K562 (cell line): ENCODE measurements around the gene SLC15A1. TPM values are rescaled to one million over a fixed set of nuclear protein-coding genes. Genes with fewer than 3 reads are reported as not detected.

Experiments
- ATAC-seq: fragments of 200-7000 bp; cut with Tn5 transposase; 3 replicates; pipeline ENCODE4 v1.9.1; 2020; ENCODE audit warnings: moderate library complexity
- BruUV-seq: library from RNA; stranded (reverse); fragments of 400-500 nt; replicated peaks from 2 replicates; lab custom pipeline; 2021; lab: Mats Ljungman, UMichigan
- CTCF ChIA-PET: fragments of 300-600 bp; formaldehyde crosslinking; extraction: SDS; loops from one replicate; lab custom pipeline; 2021; ENCODE audit warnings: low intra/inter-chr PET ratio; lab: Yijun Ruan, JAX
- POLR2A ChIA-PET: fragments of 300-600, 350-650 bp; sonication (Branson Sonifier 250); formaldehyde crosslinking; extraction: SDS; loops from one replicate; lab custom pipeline; 2021; ENCODE audit warnings: antibody characterized with exemption, inconsistent platforms; lab: Yijun Ruan, JAX
- DNase-seq, 4 experiments: peaks; one replicate each; pipeline versions ENCODE4 v3.0.0 to v3.0.0-alpha.2; 2011 to 2018; ENCODE audit warnings: low spot score in 3 of 4, mixed read lengths in 3 of 4; ENCODE audit errors: extremely low read depth in 1 of 4
- FAIRE-seq: peaks from 2 replicates; lab custom pipeline; 2011; peaks lifted over from hg19 to GRCh38; lab: Jason Lieb, UNC
- H2AFZ ChIP-seq: 2 replicates; pipeline ENCODE4 v1.6.0; 2011; ENCODE audit warnings: low read depth, low read length, control low read depth, inconsistent platforms
- H3K27ac ChIP-seq: fragments of 200-600 bp; 3 replicates; pipeline ENCODE4 v1.8.0; 2011; ENCODE audit warnings: low read depth, mild to moderate bottlenecking, control low read depth, inconsistent platforms, low read length, moderate library complexity, mixed read lengths; ENCODE audit errors: extremely low read depth
- H3K27me3 ChIP-seq, 2 experiments: fragments of 300-600 bp in 1 of 2; 2 replicates in 1 of 2; 3 replicates in 1 of 2; pipeline versions ENCODE4 v1.6.0 to v1.8.0; 2011; ENCODE audit warnings: inconsistent platforms in 2 of 2, low read length in 2 of 2, mild to moderate bottlenecking in 1 of 2, mixed read lengths in 1 of 2, moderate library complexity in 1 of 2; ENCODE audit not compliant: control insufficient read depth in 2 of 2, insufficient read depth in 2 of 2
- H3K36me3 ChIP-seq: fragments of 300-600 bp; 3 replicates; pipeline ENCODE4 v1.8.0; 2011; ENCODE audit warnings: mild to moderate bottlenecking, low read length, inconsistent platforms; ENCODE audit not compliant: control insufficient read depth, insufficient read depth
- H3K4me1 ChIP-seq, 2 experiments: fragments of 200-600 bp in 1 of 2; replicated peaks in 1 of 2; 2 replicates in 1 of 2; 3 replicates in 1 of 2; pipeline versions ENCODE4 v1.5.1 to v1.8.0; 2011; ENCODE audit warnings: inconsistent platforms in 2 of 2, low read length in 2 of 2, mild to moderate bottlenecking in 1 of 2, mixed read lengths in 1 of 2, moderate library complexity in 1 of 2; ENCODE audit not compliant: control insufficient read depth in 2 of 2, insufficient read depth in 2 of 2
- H3K4me2 ChIP-seq: 2 replicates; pipeline ENCODE4 v1.6.1; 2011; ENCODE audit warnings: low read length, control low read depth, inconsistent platforms, mixed read lengths; ENCODE audit not compliant: insufficient read depth
- H3K4me3 ChIP-seq: fragments of 200-600 bp; sonication (generic), shearing (Covaris generic); 2 replicates; pipeline ENCODE4 v1.5.1; 2016; ENCODE audit warnings: control low read depth, inconsistent platforms
- H3K79me2 ChIP-seq: fragments of 200-600 bp; 3 replicates; pipeline ENCODE4 v1.8.0; 2011; ENCODE audit warnings: low read length, inconsistent platforms; ENCODE audit not compliant: control insufficient read depth, insufficient read depth
- H3K9ac ChIP-seq, 2 experiments: 2 replicates each; pipeline versions ENCODE4 v1.6.0 to v1.6.1; 2011; ENCODE audit warnings: low read depth in 2 of 2, low read length in 2 of 2, control low read depth in 1 of 2, inconsistent platforms in 1 of 2, mild to moderate bottlenecking in 1 of 2, mixed read lengths in 1 of 2; ENCODE audit not compliant: insufficient read depth in 1 of 2
- H3K9me1 ChIP-seq: one replicate; pipeline ENCODE4 v1.6.0; 2011; ENCODE audit warnings: inconsistent platforms, mild to moderate bottlenecking, low read length, moderate library complexity; ENCODE audit not compliant: control insufficient read depth, insufficient read depth
- H3K9me3 ChIP-seq: replicated peaks from 2 replicates; pipeline ENCODE4 v1.5.1; 2011; ENCODE audit warnings: low read depth, low read length, inconsistent platforms; ENCODE audit not compliant: control insufficient read depth, insufficient read depth
- H4K20me1 ChIP-seq: replicated peaks from 2 replicates; pipeline ENCODE4 v1.6.1; 2011; ENCODE audit warnings: low read length, inconsistent platforms, mixed read lengths; ENCODE audit not compliant: control insufficient read depth, insufficient read depth
- CHD4 ChIP-seq: fragments of 200-600 bp; sonication (generic); IDR thresholded peaks from 3 replicates; pipeline ENCODE4 v1.6.1; 2012; ENCODE audit warnings: low read depth, mild to moderate bottlenecking, mixed read lengths, low read length, inconsistent platforms; ENCODE audit not compliant: insufficient read depth, insufficient replicate concordance, poor library complexity, severe bottlenecking
- ZNF121 ChIP-seq: sonication (generic); formaldehyde crosslinking; conservative IDR thresholded peaks from 2 replicates; pipeline ENCODE4 v1.8.0; 2022; ENCODE audit warnings: missing genetic modification reagents
- WGBS: fragments of 100-300 bp; shearing (Covaris generic); methylation state at CpG from one replicate; pipeline ENCODE4 v1.1.6; 2016; ENCODE audit warnings: low coverage, mixed read lengths; ENCODE audit not compliant: insufficient coverage; ENCODE audit errors: missing lambda C conversion rate; 5-methylcytosine and 5-hydroxymethylcytosine counted together
- in situ Hi-C: fragments of 300-500 bp; cut with MboI; formaldehyde crosslinking; loops from 4 replicates; pipeline ENCODE4 v1.15.0; 2018; ENCODE audit warnings: inconsistent platforms, mixed read lengths
- intact Hi-C: fragments of 100-400 bp; cut with micrococcal nuclease; formaldehyde crosslinking; loops from 2 replicates; pipeline ENCODE4 v1.14.2; 2022
- polyA plus RNA-seq, 8 experiments: library from polyadenylated mRNA; depleted of rRNA in 4 of 8; stranded (reverse) in 5 of 8; unstranded in 3 of 8; fragments of >200 nt; fragmentation: Nextera tagmentation in 2 of 8; fragmentation: Illumina TruSeq in 1 of 8; extraction: Ambion mirVana in 2 of 8; extraction: Trizol in 1 of 8; gene quantifications; 2 replicates each; pipeline versions ENCODE4 v1.2.1 to v1.2.3, GENCODE V29; 2011 to 2014; ENCODE audit warnings: inconsistent platforms in 1 of 8, missing spikeins in 1 of 8
- total RNA-seq, 7 experiments: library from RNA; depleted of rRNA in 6 of 7; stranded (reverse); fragments of >200 nt in 6 of 7; fragmentation: Illumina TruSeq in 2 of 7; extraction: Trizol in 2 of 7; gene quantifications; 2 replicates each; pipeline versions ENCODE4 v1.2.1 to v1.2.3, GENCODE V29; 2011 to 2021; ENCODE audit warnings: low replicate concordance in 1 of 7
- TF ChIP-seq, protein P1 (sequence below): fragments of 250-450 bp; sonication (Bioruptor Pico); IDR thresholded peaks from 2 replicates; pipeline ENCODE4 v1.5.1; 2021; ENCODE audit warnings: mild to moderate bottlenecking
- TF ChIP-seq, protein P2 (sequence below): fragments of 250-450 bp; sonication (Bioruptor Pico); IDR thresholded peaks from 2 replicates; pipeline ENCODE4 v1.8.0; 2022; ENCODE audit warnings: moderate library complexity, mild to moderate bottlenecking, inconsistent platforms

Gene SLC15A1
- total and polyA plus RNA-seq, 9 of the 15 experiments (the other 6 are each of a cell fraction or from before 2014, with no cell fraction given) = not detected

DNA sequence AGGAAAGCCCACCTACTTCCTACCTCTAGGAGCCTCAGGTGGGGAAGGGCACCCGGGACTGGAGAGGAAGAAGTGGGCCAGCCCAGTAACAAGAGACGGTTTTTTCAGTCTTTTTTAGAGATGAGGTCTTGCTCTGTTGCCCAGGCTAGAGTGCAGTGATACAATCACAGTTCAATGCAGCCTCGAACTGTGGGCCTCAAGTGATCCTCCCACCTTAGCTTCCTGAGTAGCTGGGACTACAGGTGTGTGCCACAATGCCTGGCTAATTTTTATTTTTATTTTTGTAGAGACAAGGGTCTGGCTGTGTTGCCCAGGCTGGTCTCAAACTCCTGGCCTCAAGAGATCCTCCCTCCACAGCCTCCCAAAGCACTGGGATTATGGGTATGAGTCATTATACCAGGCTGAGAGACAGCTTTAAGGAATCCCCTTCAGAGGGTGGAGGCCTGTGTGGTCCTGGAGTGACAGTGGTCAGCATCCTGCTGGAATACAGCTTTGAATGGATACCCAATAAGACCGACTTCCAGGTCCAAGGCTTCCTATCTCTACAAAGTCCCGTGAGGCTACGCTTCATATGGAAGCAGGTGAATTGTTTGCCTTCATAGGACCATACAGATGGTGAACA lies 63.0 kb downstream of the SLC15A1 start:
- no peak for ATAC-seq
- Histone ChIP-seq H3K9ac (no peak overlapping the region), H4K20me1 (no peaks in the 10 kb centered on the region), H3K36me3 (no peaks in the 10 kb centered on the region), H3K9me1 (no peaks in the 10 kb centered on the region), H3K4me1 (no peaks in the 10 kb centered on the region), H3K9me3 (no peaks in the 10 kb centered on the region), H3K27me3 (peaks cover 4 to 33% of the 10 kb centered on the region in 2 experiments; a peak in 4 of 5 replicates), H2AFZ (no peak overlapping the region), H3K27ac (no peak overlapping the region)
- no TSS peak for BruUV-seq
- WGBS = 0% methylated on average over 5 of the region's 6 CpGs
- intact Hi-C loops = no loop called here
- TF ChIP-seq CHD4 = no peak
- TF ChIP-seq, protein P1, sequence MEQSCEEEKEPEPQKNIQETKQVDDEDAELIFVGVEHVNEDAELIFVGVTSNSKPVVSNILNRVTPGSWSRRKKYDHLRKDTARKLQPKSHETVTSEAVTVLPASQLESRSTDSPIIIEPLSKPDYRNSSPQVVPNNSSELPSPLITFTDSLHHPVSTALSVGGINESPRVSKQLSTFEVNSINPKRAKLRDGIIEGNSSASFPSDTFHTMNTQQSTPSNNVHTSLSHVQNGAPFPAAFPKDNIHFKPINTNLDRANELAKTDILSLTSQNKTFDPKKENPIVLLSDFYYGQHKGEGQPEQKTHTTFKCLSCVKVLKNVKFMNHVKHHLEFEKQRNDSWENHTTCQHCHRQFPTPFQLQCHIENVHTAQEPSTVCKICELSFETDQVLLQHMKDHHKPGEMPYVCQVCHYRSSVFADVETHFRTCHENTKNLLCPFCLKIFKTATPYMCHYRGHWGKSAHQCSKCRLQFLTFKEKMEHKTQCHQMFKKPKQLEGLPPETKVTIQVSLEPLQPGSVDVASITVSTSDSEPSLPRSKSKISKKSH (CRISPR knock-in tag) = no peak
- TF ChIP-seq, protein P2, sequence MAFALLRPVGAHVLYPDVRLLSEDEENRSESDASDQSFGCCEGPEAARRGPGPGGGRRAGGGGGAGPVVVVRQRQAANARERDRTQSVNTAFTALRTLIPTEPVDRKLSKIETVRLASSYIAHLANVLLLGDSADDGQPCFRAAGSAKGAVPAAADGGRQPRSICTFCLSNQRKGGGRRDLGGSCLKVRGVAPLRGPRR = no peak
- TF ChIP-seq ZNF121 (CRISPR knock-in tag) = peak; percentile 19; the same call in 1 of the 2 replicates
- TF ChIP-seq, all 486 proteins: peak for 1
- no peak for FAIRE-seq
- Histone ChIP-seq H3K4me3 (no peak overlapping the region), H3K4me2 (no peak overlapping the region), H3K79me2 (no peaks in the 10 kb centered on the region)
- in situ Hi-C loops = no loop called here
- CTCF ChIA-PET = no interaction called here
- DNase-seq = no peak
- POLR2A ChIA-PET = no interaction called here
